GM18526 (cell line): ENCODE results near the gene LCE2C.
"Not testable (repeated sequence)": the region's sequence is repeated elsewhere in the genome, so short reads cannot be mapped to it uniquely, and the experiment has no call there.

ENCODE experiments used
- POLR2A ChIP-seq: IDR thresholded peaks from 3 replicates; pipeline ENCODE4 v1.6.1; 2011; ENCODE audit not compliant: insufficient read length; ENCODE audit errors: extremely low read depth

LCE2C gene, protein sequence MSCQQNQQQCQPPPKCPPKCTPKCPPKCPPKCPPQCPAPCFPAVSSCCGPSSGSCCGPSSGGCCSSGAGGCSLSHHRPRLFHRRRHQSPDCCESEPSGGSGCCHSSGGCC

GRCh38 chr1:152674983-152675382 is at the start of gene LCE2C:
TSS of gene LCE2C (plus strand) at chr1:152675279. CDS start at chr1:152676016, 737 bp downstream.
- not testable (repeated sequence) for TF ChIP-seq POLR2A

GRCh38 chr1:152626744-152627143 is 48.3 kb upstream of the LCE2C start:
- TF ChIP-seq POLR2A = no peak

DNA sequence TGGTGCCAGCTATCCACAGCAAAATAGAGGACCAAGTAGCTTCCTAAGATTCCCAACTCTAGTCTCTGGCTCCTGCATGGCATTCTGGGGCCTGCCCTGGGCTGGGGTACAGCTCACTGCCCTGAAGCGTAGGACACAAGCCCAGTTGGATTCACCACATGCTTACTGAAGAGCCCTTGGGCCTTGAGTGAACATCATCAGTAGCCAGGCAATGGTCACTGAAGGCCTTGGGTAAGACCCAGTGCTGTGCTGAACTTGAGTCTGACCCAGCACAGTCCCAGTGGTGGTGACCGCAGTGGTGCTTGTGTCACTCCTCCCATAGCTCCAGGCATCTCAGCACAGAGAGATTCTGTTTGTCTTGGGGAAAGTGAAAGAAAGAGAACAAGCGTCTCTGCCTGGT is 44.5 kb upstream of the LCE2C start:
- TF ChIP-seq POLR2A = no peak

- TF ChIP-seq POLR2A = no peak
Measured at GRCh38 chr1:152640351-152640750, 34.7 kb upstream of the LCE2C start.

DNA sequence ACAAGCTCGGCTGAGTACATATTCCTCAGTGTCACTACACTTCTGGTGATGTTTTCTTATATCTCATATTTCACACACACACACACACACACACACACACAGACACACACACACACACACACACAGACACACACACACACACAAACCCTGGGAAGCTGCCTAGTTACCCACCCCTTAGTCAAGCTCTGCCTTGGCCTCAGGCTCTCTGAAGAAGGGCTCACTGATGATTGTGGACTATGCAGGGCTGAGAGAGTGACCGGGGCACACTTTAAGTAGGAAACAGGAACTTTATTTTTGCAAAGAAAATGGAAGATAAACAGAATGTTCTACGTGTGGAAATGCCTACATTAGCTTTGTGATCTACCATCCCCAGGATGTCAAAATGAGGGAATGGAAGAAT is 31.1 kb upstream of the LCE2C start:
- TF ChIP-seq POLR2A = no peak

DNA sequence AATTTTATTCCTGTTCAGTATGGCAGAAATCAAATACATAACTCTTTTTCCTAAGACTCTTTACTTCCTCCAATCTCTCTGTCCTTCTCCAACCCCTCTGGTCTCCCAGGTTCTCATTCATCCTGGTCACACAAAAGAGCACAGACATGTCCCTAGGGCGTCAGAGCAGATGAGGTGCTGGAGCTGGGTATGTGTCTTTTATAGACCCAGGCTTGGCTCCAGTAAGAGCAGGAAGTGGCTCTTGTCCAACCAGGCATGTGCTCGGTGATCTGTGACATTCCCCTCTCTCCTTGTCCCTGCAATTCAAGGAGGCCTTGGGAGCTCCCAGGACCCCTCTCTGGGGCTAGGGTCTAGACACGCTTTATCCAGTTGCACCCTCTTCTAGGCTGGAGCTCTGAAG is 29.9 kb upstream of the LCE2C start:
- TF ChIP-seq POLR2A = no peak

GRCh38 chr1:152646656-152647055 is 28.4 kb upstream of the LCE2C start:
- TF ChIP-seq POLR2A = no peak

DNA sequence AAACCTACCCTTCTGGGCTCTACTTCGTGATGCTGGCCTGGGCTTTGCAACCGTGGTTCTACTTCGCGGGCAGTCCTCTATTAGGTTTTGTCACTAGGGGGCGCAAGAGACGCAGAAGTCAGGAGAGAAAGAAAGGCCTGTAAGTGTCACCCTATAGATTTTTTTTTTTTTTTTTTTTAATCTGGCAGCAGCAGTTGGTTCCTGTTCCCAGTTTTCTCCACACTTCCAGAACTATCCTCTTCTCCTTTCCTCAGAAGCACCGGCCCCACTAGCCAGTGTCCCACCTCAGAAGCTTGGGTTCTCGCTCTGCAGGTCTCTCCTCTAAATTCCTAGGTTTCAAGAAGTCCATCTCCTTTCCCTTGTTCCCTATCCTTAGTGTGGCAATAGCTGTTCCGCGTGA is 21.0 kb upstream of the LCE2C start:
- TF ChIP-seq POLR2A = no peak

DNA sequence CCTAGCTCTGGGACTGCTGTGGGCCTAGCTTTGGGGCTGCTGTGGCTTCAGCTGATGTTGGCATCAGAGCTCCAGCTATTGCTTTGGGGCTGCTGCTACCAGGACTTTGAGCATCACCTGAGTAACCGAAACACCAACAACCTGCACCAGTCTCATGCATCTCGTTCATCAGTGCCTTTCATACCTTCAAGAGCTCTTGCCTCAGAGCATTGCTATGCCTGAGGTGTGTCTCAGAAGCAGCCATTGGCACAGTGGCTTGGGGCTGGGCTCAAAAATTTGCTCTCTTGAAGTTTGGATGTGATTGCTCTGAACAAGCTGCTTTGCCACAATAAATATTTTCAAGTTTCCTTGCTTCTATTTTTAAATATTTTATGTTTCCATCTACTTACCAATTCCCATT is 18.6 kb upstream of the LCE2C start:
- TF ChIP-seq POLR2A = no peak

- no peak for TF ChIP-seq POLR2A
Measured at GRCh38 chr1:152657677-152658076, 17.4 kb upstream of the LCE2C start.

DNA sequence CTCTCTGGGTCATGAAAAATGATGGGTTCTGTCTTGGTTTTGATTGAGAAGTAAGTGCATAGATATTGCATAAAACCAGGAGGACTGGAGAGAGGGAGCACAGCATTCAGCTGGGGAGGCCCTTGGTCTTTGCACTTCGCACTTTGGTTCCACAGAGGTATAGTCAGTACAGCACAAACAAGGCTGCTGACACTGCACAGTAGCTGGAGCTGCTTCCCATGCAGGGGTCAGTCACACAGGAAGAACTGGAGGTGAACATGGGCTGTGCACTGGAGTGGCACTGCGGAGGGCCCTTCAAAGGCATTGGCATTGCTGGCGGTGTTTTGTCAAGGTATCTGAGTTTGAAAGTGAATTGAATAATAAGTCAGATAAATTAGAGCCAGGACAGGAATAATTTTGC is 16.4 kb upstream of the LCE2C start:
- no peak for TF ChIP-seq POLR2A

DNA sequence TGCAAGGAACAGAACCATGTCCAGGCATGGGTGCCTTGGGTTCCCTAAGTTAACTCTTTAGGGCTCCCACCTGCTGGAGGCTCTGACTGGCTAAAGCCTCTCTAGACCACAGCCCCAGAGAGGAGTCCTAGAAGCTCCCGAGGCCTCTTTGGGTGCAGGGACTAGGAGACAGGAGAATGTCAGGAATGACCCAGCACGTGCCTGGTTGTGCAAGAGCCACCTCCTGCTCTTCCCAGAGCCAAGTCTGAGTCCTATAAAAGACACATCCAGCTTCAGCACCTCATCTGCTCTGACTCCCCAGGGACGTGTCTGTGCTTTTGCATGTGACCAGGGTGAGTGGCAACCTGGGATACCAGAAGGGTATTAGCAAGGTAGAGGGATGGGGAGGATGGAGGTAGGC is 12.0 kb upstream of the LCE2C start, which contains the start of gene LCE2D:
Gene LCE2D (plus strand): TSS at position 283 of the 400 bp plus-strand sequence. CDS start 726 bp downstream, outside the sequence.
- TF ChIP-seq POLR2A = no peak

- no peak for TF ChIP-seq POLR2A
Measured at GRCh38 chr1:152667648-152668047, 7.4 kb upstream of the LCE2C start.

DNA sequence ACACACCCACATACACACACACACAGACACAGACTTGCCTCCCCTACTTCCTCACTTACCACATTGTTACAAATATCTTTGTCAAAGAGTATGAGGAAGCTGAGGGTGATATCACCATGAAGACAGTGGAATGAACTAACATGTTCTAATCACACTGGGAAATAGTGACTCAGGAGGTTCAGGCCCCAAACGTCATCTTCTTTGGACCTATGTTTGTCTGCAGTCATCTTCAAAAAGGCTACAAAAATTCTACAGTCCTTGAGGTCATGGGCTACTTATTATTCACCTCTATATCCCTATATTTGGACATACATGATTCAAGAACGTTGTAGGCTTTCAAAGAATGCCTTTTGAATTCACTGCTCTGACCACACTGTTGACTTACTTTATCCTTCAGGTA is 2.1 kb upstream of the LCE2C start:
- TF ChIP-seq POLR2A = no peak

GRCh38 chr1:152679459-152679858 is 4.4 kb downstream of the LCE2C start:
- TF ChIP-seq POLR2A = no peak

DNA sequence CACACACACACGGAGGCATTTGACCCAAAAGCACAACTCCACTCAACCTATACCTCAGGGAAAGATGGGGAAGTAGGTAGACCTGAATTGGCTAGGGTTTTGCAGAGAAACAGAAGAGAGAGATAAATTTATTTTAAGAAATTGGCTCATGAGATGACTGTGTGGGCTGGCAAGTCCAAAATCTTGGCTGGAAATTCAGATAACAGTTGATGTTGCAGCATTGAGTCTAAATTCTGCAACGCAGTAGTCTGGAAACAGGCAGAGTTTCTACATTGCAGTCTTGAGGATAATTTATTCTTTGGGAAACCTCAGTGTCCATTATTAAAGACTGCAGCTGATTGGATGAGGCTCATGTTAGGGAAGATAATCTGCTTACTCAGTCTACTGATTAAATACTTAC is 6.5 kb downstream of the LCE2C start:
- no peak for TF ChIP-seq POLR2A

DNA sequence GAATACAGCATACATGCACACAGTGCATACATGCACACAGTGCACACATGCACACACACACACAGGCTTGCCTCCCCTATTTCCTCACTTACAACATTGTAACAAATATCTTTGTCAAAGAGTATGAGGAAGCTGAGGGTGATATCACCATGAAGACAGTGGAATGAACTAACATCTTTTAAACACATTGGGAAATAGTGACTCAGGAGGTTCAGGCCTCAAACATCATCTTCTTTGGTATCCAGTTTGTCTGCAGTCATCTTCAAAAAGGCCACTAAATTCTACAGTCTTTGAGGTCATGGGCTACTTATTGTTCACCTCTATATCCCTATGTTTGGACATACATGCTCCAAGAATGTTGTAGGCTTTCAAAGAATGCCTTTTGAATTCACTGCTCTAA is 8.8 kb downstream of the LCE2C start:
- no peak for TF ChIP-seq POLR2A
